DOHH2 (cell line): ENCODE results near the gene PPP2R2D.

ENCODE experiments used
- H3F3A ChIP-seq: fragments of 200-600 bp; sonication (generic), shearing (Covaris generic); 2 replicates; pipeline ENCODE4 v1.6.0; 2016; ENCODE audit warnings: antibody characterized with exemption, mild to moderate bottlenecking; ENCODE audit not compliant: control insufficient read depth, insufficient read depth
- H3K27ac ChIP-seq: fragments of 200-600 bp; sonication (generic); 2 replicates; pipeline ENCODE4 v1.5.1; 2014; ENCODE audit warnings: low read depth, mild to moderate bottlenecking, low read length, moderate library complexity
- H3K27me3 ChIP-seq: fragments of 200-600 bp; sonication (generic); 2 replicates; pipeline ENCODE4 v1.6.1; 2014; ENCODE audit warnings: mild to moderate bottlenecking, low read length, mixed read lengths; ENCODE audit not compliant: control insufficient read depth
- H3K36me3 ChIP-seq: fragments of 200-600 bp; sonication (generic); 2 replicates; pipeline ENCODE4 v1.6.1; 2014; ENCODE audit warnings: mild to moderate bottlenecking, low read length, moderate library complexity, mixed read lengths; ENCODE audit not compliant: control insufficient read depth
- H3K4me1 ChIP-seq: fragments of 200-600 bp; sonication (generic); 2 replicates; pipeline ENCODE4 v1.6.1; 2014; ENCODE audit warnings: mild to moderate bottlenecking, low read length, mixed read lengths; ENCODE audit not compliant: control insufficient read depth
- H3K4me2 ChIP-seq: fragments of 200-600 bp; sonication (generic); 2 replicates; pipeline ENCODE4 v1.6.0; 2014; ENCODE audit warnings: mild to moderate bottlenecking, low read length, moderate library complexity
- H3K4me3 ChIP-seq: fragments of 200-600 bp; sonication (generic); 2 replicates; pipeline ENCODE4 v1.5.1; 2014; ENCODE audit warnings: mild to moderate bottlenecking, low read length, mixed read lengths
- H3K79me2 ChIP-seq: fragments of 200-600 bp; sonication (generic); 2 replicates; pipeline ENCODE4 v1.6.1; 2014; ENCODE audit warnings: mild to moderate bottlenecking, low read length, mixed read lengths; ENCODE audit not compliant: control insufficient read depth
- H3K9me2 ChIP-seq: fragments of 200-600 bp; sonication (generic); replicated peaks from 2 replicates; pipeline ENCODE4 v1.6.1; 2014; ENCODE audit warnings: mild to moderate bottlenecking, low read length, mixed read lengths; ENCODE audit not compliant: control insufficient read depth
- H3K9me3 ChIP-seq: fragments of 200-600 bp; sonication (generic); 2 replicates; pipeline ENCODE4 v1.6.1; 2014; ENCODE audit warnings: antibody characterized with exemption, low read length, mixed read lengths; ENCODE audit not compliant: control insufficient read depth, insufficient read depth
- H4K20me1 ChIP-seq: fragments of 200-600 bp; sonication (generic); 2 replicates; pipeline ENCODE4 v1.6.0; 2014; ENCODE audit warnings: low read depth, mild to moderate bottlenecking, antibody characterized with exemption, low read length, moderate library complexity; ENCODE audit not compliant: control insufficient read depth, insufficient read depth
- EZH2phosphoT487 ChIP-seq: fragments of 200-600 bp; sonication (generic); IDR thresholded peaks from 2 replicates; pipeline ENCODE4 v1.6.1; 2017; ENCODE audit warnings: borderline replicate concordance, mild to moderate bottlenecking, antibody characterized with exemption, low read length, moderate library complexity, mixed read lengths
- TF ChIP-seq, protein P1 (sequence below): fragments of 200-600 bp; sonication (generic); IDR thresholded peaks from one replicate; pipeline ENCODE4 v1.5.1; 2014; ENCODE audit warnings: antibody characterized with exemption, mild to moderate bottlenecking, low read depth, low read length; ENCODE audit not compliant: poor library complexity, severe bottlenecking

The PPP2R2D gene

DNA sequence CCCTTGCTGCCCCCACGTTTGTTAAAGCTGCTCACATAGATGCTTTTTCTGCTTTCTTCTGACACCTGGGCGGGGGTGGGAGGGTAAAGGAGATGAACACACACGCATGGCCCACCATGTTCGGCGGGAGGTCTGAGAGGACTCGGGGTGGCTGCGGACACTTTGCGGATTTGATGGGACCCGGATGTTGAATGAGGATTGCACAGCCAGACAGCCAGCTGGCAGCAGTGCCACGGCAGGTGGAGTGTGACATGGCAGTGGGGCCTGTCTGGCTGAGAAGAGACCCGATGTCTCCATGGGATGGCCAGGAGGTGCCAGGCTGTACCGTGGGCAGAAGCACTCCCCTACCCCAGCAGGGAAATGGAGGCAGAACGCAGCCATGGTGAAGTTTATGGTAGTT lies 31.2 kb downstream of the PPP2R2D start:
- Histone ChIP-seq H3K36me3 (peaks cover 22% of the 10 kb centered on the region), H3K27ac (no peak overlapping the region), H3K4me2 (no peak overlapping the region)

DNA sequence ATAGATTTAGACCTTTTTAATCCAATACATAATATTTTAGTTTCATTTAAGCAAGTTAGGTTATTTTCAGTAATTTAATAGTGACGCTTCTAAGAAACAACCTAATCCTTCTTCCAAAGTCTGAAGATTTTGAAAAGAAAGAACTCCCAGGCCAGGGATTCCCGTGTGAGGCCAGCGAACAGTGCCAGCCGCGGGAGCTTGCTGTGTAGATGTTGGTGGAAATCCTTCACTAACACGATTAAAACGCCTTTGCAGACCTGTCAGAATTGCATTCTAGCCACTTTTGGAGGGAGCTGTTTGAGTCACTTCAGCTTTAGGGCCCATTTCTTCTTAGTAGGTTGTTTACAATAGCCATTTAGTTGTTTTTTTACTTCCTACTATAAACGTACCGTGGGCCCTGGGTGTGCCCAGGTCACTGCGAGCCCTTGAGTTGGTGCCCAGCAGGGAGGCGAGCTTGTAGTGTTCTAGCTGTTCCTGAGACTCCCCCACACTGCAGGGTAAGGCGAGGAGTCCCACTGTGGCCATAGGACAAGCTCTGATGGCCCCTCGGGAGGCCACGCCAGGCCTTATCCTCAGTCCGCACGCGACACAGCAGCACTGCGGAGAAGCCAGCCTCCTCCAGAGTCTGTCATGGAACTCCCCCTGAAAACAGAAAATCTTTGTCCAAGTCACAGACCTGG lies 32.3 kb downstream of the PPP2R2D start:
- H3K79me2 ChIP-seq: peaks cover 84% of the 10 kb centered on the region
- TF ChIP-seq EZH2phosphoT487: no peak
- TF ChIP-seq, protein P1, sequence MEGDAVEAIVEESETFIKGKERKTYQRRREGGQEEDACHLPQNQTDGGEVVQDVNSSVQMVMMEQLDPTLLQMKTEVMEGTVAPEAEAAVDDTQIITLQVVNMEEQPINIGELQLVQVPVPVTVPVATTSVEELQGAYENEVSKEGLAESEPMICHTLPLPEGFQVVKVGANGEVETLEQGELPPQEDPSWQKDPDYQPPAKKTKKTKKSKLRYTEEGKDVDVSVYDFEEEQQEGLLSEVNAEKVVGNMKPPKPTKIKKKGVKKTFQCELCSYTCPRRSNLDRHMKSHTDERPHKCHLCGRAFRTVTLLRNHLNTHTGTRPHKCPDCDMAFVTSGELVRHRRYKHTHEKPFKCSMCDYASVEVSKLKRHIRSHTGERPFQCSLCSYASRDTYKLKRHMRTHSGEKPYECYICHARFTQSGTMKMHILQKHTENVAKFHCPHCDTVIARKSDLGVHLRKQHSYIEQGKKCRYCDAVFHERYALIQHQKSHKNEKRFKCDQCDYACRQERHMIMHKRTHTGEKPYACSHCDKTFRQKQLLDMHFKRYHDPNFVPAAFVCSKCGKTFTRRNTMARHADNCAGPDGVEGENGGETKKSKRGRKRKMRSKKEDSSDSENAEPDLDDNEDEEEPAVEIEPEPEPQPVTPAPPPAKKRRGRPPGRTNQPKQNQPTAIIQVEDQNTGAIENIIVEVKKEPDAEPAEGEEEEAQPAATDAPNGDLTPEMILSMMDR: no peak
- H3K36me3 ChIP-seq: peaks cover 31% of the 10 kb centered on the region
- H4K20me1 ChIP-seq: peaks cover 14% of the 10 kb centered on the region; the same call in 1 of the 2 replicates
- no peaks in the 10 kb centered on the region for H3K9me2 ChIP-seq
- no peaks in the 10 kb centered on the region for H3K9me3 ChIP-seq
- no peaks in the 10 kb centered on the region for H3K27me3 ChIP-seq
- H3K4me1 ChIP-seq: peaks cover 4% of the 10 kb centered on the region
- H3K27ac ChIP-seq: no peak overlapping the region
- no peaks in the 10 kb centered on the region for H3F3A ChIP-seq
- no peak overlapping the region for H3K4me2 ChIP-seq
- no peak overlapping the region for H3K4me3 ChIP-seq

More for the DNA sequence above, 31.2 kb downstream of the PPP2R2D start:
- Histone ChIP-seq H3K4me1 (peaks cover 8% of the 10 kb centered on the region), H3K9me2 (no peaks in the 10 kb centered on the region), H3F3A (no peaks in the 10 kb centered on the region), H3K4me3 (no peak overlapping the region), H3K79me2 (peaks cover 95% of the 10 kb centered on the region), H4K20me1 (peaks cover 21% of the 10 kb centered on the region; the same call in 1 of the 2 replicates), H3K27me3 (no peaks in the 10 kb centered on the region), H3K9me3 (no peaks in the 10 kb centered on the region)
- TF ChIP-seq, protein P1: no peak
- no peak for TF ChIP-seq EZH2phosphoT487

DNA sequence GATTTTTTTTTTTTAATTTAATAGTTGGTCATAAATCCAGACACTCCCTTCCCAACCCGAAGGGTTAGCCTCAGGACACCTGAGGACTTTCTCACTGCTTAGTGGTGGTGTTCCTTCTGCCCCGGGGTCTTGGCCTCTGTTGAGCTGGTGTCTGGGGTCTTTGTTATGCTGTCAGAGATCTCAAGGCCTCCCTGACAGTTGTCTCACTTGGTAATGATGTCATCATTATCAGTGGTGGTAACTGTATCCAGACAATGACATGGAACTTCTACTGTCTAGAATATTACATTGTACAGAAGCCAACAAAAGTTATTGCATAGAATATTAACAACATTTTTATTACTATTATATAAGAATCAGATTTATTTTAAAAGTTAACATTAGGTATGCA lies 32.9 kb downstream of the PPP2R2D start:
- Histone ChIP-seq H3K9me2 (no peaks in the 10 kb centered on the region), H3F3A (no peaks in the 10 kb centered on the region), H3K4me1 (peaks cover 4% of the 10 kb centered on the region; the same call in 1 of the 2 replicates), H3K79me2 (peaks cover 79% of the 10 kb centered on the region), H3K4me3 (no peak overlapping the region), H3K27ac (no peak overlapping the region), H3K4me2 (no peak overlapping the region), H3K36me3 (peaks cover 35% of the 10 kb centered on the region), H4K20me1 (peaks cover 14% of the 10 kb centered on the region; the same call in 1 of the 2 replicates), H3K27me3 (no peaks in the 10 kb centered on the region), H3K9me3 (no peaks in the 10 kb centered on the region)
- TF ChIP-seq, protein P1: no peak
- TF ChIP-seq EZH2phosphoT487: no peak
